Mammary epithelial cell (primary cell): ENCODE measurements around the gene SIL1.

ENCODE experiments used
- EZH2 ChIP-seq: IDR thresholded peaks from 2 replicates; pipeline ENCODE4 v1.6.1; 2012; ENCODE audit warnings: low read length, inconsistent platforms, borderline replicate concordance
- TF ChIP-seq, protein P1 (sequence below), 2 donors: IDR thresholded peaks in 1 of 2; conservative IDR thresholded peaks in 1 of 2; 2 replicates each; pipeline ENCODE4 v1.5.1; 2011 to 2012; ENCODE audit warnings: inconsistent platforms in 2 of 2, low read length in 2 of 2, mild to moderate bottlenecking in 2 of 2, control low read depth in 1 of 2, low read depth in 1 of 2; ENCODE audit not compliant: insufficient read depth in 1 of 2; ENCODE audit errors: extremely low read depth in 1 of 2

DNA sequence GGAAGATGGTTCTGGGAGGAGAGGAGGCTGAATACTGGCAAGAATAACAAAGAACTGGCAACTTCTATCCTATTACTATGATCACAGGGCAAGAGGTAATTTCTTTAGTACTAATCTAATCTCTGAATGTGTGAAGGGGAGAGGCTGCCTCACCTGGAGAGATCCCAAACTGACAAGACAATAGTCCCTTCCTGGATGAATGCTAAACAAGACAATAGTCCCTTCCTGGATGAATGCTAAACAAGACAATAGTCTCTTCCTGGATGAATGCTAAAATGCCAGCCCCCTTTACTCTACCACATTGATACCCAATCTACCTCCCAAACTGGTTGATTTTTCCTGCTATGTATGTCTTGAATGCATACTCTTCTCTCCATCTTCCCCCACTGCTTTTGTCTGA lies 145.2 kb downstream of the SIL1 start:
- TF ChIP-seq, protein P1, sequence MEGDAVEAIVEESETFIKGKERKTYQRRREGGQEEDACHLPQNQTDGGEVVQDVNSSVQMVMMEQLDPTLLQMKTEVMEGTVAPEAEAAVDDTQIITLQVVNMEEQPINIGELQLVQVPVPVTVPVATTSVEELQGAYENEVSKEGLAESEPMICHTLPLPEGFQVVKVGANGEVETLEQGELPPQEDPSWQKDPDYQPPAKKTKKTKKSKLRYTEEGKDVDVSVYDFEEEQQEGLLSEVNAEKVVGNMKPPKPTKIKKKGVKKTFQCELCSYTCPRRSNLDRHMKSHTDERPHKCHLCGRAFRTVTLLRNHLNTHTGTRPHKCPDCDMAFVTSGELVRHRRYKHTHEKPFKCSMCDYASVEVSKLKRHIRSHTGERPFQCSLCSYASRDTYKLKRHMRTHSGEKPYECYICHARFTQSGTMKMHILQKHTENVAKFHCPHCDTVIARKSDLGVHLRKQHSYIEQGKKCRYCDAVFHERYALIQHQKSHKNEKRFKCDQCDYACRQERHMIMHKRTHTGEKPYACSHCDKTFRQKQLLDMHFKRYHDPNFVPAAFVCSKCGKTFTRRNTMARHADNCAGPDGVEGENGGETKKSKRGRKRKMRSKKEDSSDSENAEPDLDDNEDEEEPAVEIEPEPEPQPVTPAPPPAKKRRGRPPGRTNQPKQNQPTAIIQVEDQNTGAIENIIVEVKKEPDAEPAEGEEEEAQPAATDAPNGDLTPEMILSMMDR (conservative IDR thresholded peaks at IDR 0.05 in 1 of 2, IDR thresholded peaks at IDR 0.05 in 1 of 2; ENCODE audit: extremely low read depth in 1 of 2, insufficient read depth in 1 of 2, low read depth in 1 of 2, low read length in 2 of 2), result no peak
- no peak for TF ChIP-seq EZH2
